K562 (cell line): ENCODE measurements around the gene EFEMP2. TPM values are rescaled to one million over a fixed set of nuclear protein-coding genes. Genes with fewer than 3 reads are reported as not detected.
A peak's percentile ranks its signal among the peaks of the same experiment; 100 is the strongest.

Experiments used
- ASH1L ChIP-seq: fragments of 450-650 bp; IDR thresholded peaks from 2 replicates; pipeline ENCODE4 v1.6.1; 2018; ENCODE audit warnings: borderline replicate concordance, mild to moderate bottlenecking, low read depth; ENCODE audit not compliant: partially characterized antibody
- CBFA2T3 ChIP-seq: fragments of 450-650 bp; IDR thresholded peaks from 2 replicates; pipeline ENCODE4 v1.6.1; 2017
- EP400 ChIP-seq: fragments of 450-650 bp; IDR thresholded peaks from 2 replicates; pipeline ENCODE4 v1.6.1; 2017; ENCODE audit warnings: antibody characterized with exemption, mild to moderate bottlenecking, moderate library complexity
- IFI16 ChIP-seq: fragments of 250-450 bp; sonication (Bioruptor Pico); IDR thresholded peaks from 2 replicates; pipeline ENCODE4 v2.1.2; 2022; ENCODE audit warnings: mild to moderate bottlenecking, inconsistent platforms
- ILF3 ChIP-seq: fragments of 450-650 bp; IDR thresholded peaks from 2 replicates; pipeline ENCODE4 v1.6.1; 2018; ENCODE audit warnings: antibody characterized with exemption, mild to moderate bottlenecking, moderate library complexity, borderline replicate concordance
- KHSRP ChIP-seq: fragments of 450-650 bp; IDR thresholded peaks from 2 replicates; pipeline ENCODE4 v1.6.1; 2017
- MTA2 ChIP-seq: fragments of 450-650 bp; IDR thresholded peaks from 2 replicates; pipeline ENCODE4 v1.6.1; 2016; ENCODE audit warnings: low read depth
- RBM22 ChIP-seq: fragments of 200-400 bp; formaldehyde crosslinking; IDR thresholded peaks from 2 replicates; pipeline ENCODE4 v1.6.1; 2018; ENCODE audit warnings: low read length, low read depth; ENCODE audit not compliant: poor library complexity, severe bottlenecking
- RREB1 ChIP-seq: fragments of 250-450 bp; sonication (Bioruptor Pico); IDR thresholded peaks from 2 replicates; pipeline ENCODE4 v1.4.0; 2020
- SREBF1 ChIP-seq: fragments of 150-350 bp; IDR thresholded peaks from 2 replicates; pipeline ENCODE4 v1.6.1; 2014; ENCODE audit warnings: antibody characterized with exemption, low read depth, low read length, borderline replicate concordance
- TEAD2 ChIP-seq: fragments of 450-650 bp; IDR thresholded peaks from 2 replicates; pipeline ENCODE4 v1.6.1; 2016; ENCODE audit warnings: missing genetic modification characterization, control low read depth, missing compliant biosample characterization
- TFAP4 ChIP-seq: sonication (generic); formaldehyde crosslinking; IDR thresholded peaks from 2 replicates; pipeline ENCODE4 v1.8.0; 2022; ENCODE audit warnings: missing genetic modification reagents, mild to moderate bottlenecking, moderate library complexity, borderline replicate concordance
- ZEB2 ChIP-seq: fragments of 450-650 bp; IDR thresholded peaks from 2 replicates; pipeline ENCODE4 v1.6.1; 2016
- ZFP1 ChIP-seq: fragments of 450-650 bp; formaldehyde crosslinking; IDR thresholded peaks from 2 replicates; pipeline ENCODE4 v1.4.0; 2020; ENCODE audit warnings: mild to moderate bottlenecking, mixed read lengths
- ZNF24 ChIP-seq: fragments of 450-650 bp; IDR thresholded peaks from 2 replicates; pipeline ENCODE4 v1.6.1; 2016
- ZNF347 ChIP-seq: fragments of 450-650 bp; formaldehyde crosslinking; IDR thresholded peaks from 2 replicates; pipeline ENCODE4 v1.4.0; 2020; ENCODE audit warnings: low read depth, mild to moderate bottlenecking, moderate library complexity
- ZNF699 ChIP-seq: fragments of 250-450 bp; sonication (Bioruptor Pico); IDR thresholded peaks from 2 replicates; pipeline ENCODE4 v1.8.0; 2021; ENCODE audit warnings: mild to moderate bottlenecking, moderate library complexity; ENCODE audit not compliant: insufficient replicate concordance
- ZNF76 ChIP-seq: fragments of 250-450 bp; sonication (Bioruptor Pico); IDR thresholded peaks from 2 replicates; pipeline ENCODE4 v1.4.0; 2020; ENCODE audit warnings: mild to moderate bottlenecking, moderate library complexity, borderline replicate concordance
- polyA plus RNA-seq, 8 experiments: library from polyadenylated mRNA; depleted of rRNA in 4 of 8; stranded (reverse) in 5 of 8; unstranded in 3 of 8; fragments of >200 nt; fragmentation: Nextera tagmentation in 2 of 8; fragmentation: Illumina TruSeq in 1 of 8; extraction: Ambion mirVana in 2 of 8; extraction: Trizol in 1 of 8; gene quantifications; 2 replicates each; pipeline versions ENCODE4 v1.2.1 to v1.2.3, GENCODE V29; 2011 to 2014; ENCODE audit warnings: inconsistent platforms in 1 of 8, missing spikeins in 1 of 8
- total RNA-seq, 7 experiments: library from RNA; depleted of rRNA in 6 of 7; stranded (reverse); fragments of >200 nt in 6 of 7; fragmentation: Illumina TruSeq in 2 of 7; extraction: Trizol in 2 of 7; gene quantifications; 2 replicates each; pipeline versions ENCODE4 v1.2.1 to v1.2.3, GENCODE V29; 2011 to 2021; ENCODE audit warnings: low replicate concordance in 1 of 7

The EFEMP2 gene
- total and polyA plus RNA-seq, 9 of the 15 experiments (the other 6 are each of a cell fraction or from before 2014, with no cell fraction given), result 0.07 to 2.9 (median 0.69) TPM; not detected in 1

- TF ChIP-seq RREB1 (CRISPR knock-in tag) (no peak), MTA2 (no peak), KHSRP (no peak), TFAP4 (peak; percentile 84), ZFP1 (no peak), TEAD2 (tag) (no peak), ZEB2 (peak; percentile 91), ZNF699 (CRISPR knock-in tag) (no peak), ILF3 (no peak; the same call in 1 of the 2 replicates), ASH1L (no peak), IFI16 (CRISPR knock-in tag) (no peak), ZNF24 (no peak), ZNF76 (CRISPR knock-in tag) (no peak), RBM22 (no peak), ZNF347 (CRISPR knock-in tag) (no peak), EP400 (no peak), SREBF1 (no peak; the same call in 1 of the 2 replicates), CBFA2T3 (peak; percentile 16; the same call in 1 of the 2 replicates)
Observed at GRCh38 chr11:65900125-65900898, 27.7 kb upstream of the EFEMP2 start, which contains the start of gene FOSL1 (continued).
